ENCODE results near the gene STON1. TPM values are rescaled to one million over a fixed set of nuclear protein-coding genes. Genes with fewer than 3 reads are reported as not detected.

The STON1 gene
- total and polyA plus RNA-seq, 2 of the 8 experiments (the other 6 are each of a cell fraction or from before 2014, with no cell fraction given) = 5.0 to 10.1 TPM

DNA sequence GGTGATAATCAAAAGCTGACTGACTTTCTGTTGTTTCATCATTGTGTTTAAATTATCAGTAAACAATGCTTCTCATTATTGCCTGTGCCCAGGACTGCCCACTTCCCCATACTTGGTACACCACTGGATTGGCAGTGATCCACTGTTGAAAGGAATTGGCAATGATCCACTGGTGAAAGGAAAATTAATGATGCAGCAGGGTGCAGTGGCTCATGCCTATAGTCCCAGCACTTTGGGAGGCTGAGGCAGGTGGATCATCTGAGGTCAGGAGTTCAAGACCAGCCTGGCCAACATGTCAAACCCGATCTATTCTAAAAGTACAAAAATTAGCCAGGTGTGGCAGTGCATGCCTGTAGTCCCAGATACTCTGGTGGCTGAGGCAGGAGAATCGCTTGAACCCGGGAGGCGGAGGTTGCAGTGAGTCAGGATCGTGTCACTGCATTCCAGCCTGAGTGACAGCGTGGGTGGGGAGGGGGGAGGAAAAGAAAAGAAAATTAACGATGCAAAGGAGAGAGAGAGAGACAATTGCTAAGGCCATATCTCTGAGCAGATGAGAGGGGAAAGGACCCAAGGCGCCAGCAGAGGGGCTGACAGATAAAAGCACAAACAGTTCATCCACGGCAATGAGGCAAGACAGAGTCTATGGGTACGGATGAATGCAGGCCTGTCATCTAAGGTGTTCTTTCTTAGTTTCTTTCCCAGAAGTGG is 77.5 kb downstream of the STON1 start:
- no peaks in the 10 kb centered on the region for H3K9me3 ChIP-seq (ENCODE audit: insufficient read depth in 2 of 2, low read depth in 1 of 2, low read length in 1 of 2)
- no peaks in the 10 kb centered on the region for H3K79me1 ChIP-seq (ENCODE audit: low read depth, low read length)
- ChIA-PET POLR2A (ENCODE audit: partially characterized antibody) (no interaction called here), CTCF (ENCODE audit: partially characterized antibody) (interaction anchor here (1.1 kb wide), 1 partner anchor 339 kb away, joined by 5 read pairs; no protein-coding TSS in a partner anchor)
- H3K4me3 ChIP-seq (ENCODE audit: extremely low read depth in 1 of 4, insufficient read depth in 2 of 4, low read depth in 3 of 4, low read length in 4 of 4) = no peak overlapping the region
- H3K14ac ChIP-seq (ENCODE audit: insufficient read length) = no peak overlapping the region
- no peaks in the 10 kb centered on the region for H3K79me2 ChIP-seq (ENCODE audit: control insufficient read depth in 1 of 2, insufficient read depth in 2 of 2, low read length in 2 of 2)
- WGBS, 2 experiments (ENCODE audit: extremely low coverage in 1 of 2, insufficient coverage in 1 of 2, insufficient read length in 1 of 2, insufficient replicate concordance in 2 of 2, low coverage in 1 of 2, low lambda C conversion rate in 2 of 2, missing lambda C conversion rate in 1 of 2) = 87% methylated on average over 10 of the region's 10 CpGs; no CpG with 5 or more reads in 1 of the 2 experiments
- DNase-seq (ENCODE audit: low read depth in 1 of 2, low spot score in 2 of 2) = no peak
- no peak overlapping the region for H3K18ac ChIP-seq (ENCODE audit: extremely low read depth, low read length)
- H3K27ac ChIP-seq (ENCODE audit: low read depth, low read length) = no peak overlapping the region
- no peak overlapping the region for H2AK5ac ChIP-seq (ENCODE audit: low read depth, low read length)
- no peak overlapping the region for H2BK120ac ChIP-seq (replicated peaks; ENCODE audit: low read depth, low read length)
- H2BK5ac ChIP-seq (ENCODE audit: low read depth, low read length) = no peak overlapping the region
- H3K36me3 ChIP-seq (ENCODE audit: control insufficient read depth in 2 of 4, insufficient read depth in 4 of 4, low read length in 3 of 4) = no peaks in the 10 kb centered on the region; a peak in 1 of 8 replicates
- no peak overlapping the region for H3K23ac ChIP-seq (ENCODE audit: insufficient read length)
- no peak overlapping the region for H2BK15ac ChIP-seq (ENCODE audit: low read length)
- no peak overlapping the region for H2AFZ ChIP-seq (ENCODE audit: low read length)
- no peak overlapping the region for H2BK12ac ChIP-seq (ENCODE audit: low read depth, low read length)
- H4K8ac ChIP-seq (ENCODE audit: extremely low read depth, insufficient read depth, low read length) = no peak overlapping the region
- no peaks in the 10 kb centered on the region for H3K4me1 ChIP-seq (replicated peaks in 1 of 4; ENCODE audit: control insufficient read depth in 3 of 4, insufficient read depth in 4 of 4, low read length in 3 of 4)
- no peak overlapping the region for H3K4me2 ChIP-seq (ENCODE audit: insufficient read depth in 1 of 2, low read depth in 2 of 2, low read length in 2 of 2)
- H4K91ac ChIP-seq (replicated peaks; ENCODE audit: insufficient read length, low read length) = no peak overlapping the region
- H4K5ac ChIP-seq (ENCODE audit: insufficient read length, low read depth, low read length) = no peak overlapping the region
- no peak overlapping the region for H3K9ac ChIP-seq (replicated peaks in 1 of 4; ENCODE audit: extremely low read depth in 1 of 4, low read depth in 3 of 4, low read length in 3 of 4)
- no peak overlapping the region for H2BK20ac ChIP-seq (ENCODE audit: low read length)
- no peak overlapping the region for H3K4ac ChIP-seq (replicated peaks; ENCODE audit: insufficient read length, low read depth, low read length)
- H3K23me2 ChIP-seq (ENCODE audit: low read depth, low read length) = no peaks in the 10 kb centered on the region
- H3K56ac ChIP-seq (replicated peaks; ENCODE audit: insufficient read length, low read depth, low read length) = no peak overlapping the region
- H3K27me3 ChIP-seq (replicated peaks in 1 of 4; ENCODE audit: control insufficient read depth in 3 of 4, extremely low read depth in 1 of 4, insufficient read depth in 3 of 4, low read length in 3 of 4) = no peaks in the 10 kb centered on the region
- FAIRE-seq = no peak
- no peaks in the 10 kb centered on the region for H4K20me1 ChIP-seq (replicated peaks in 1 of 2; ENCODE audit: control insufficient read depth in 1 of 2, insufficient read depth in 2 of 2, low read length in 2 of 2)
- TF ChIP-seq JUND (IDR thresholded peaks at IDR 0.05; ENCODE audit: low read length) (no peak), POLR2A (IDR thresholded peaks at IDR 0.05; ENCODE audit: control extremely low read depth in 1 of 2, low read depth in 2 of 2, low read length in 2 of 2) (no peak), BCL11A (IDR thresholded peaks at IDR 0.05; ENCODE audit: low read depth in 2 of 2, low read length in 2 of 2) (no peak), ASH2L (IDR thresholded peaks at IDR 0.05; ENCODE audit: low read length) (no peak), KDM4A (IDR thresholded peaks at IDR 0.05; ENCODE audit: low read depth, low read length, severe bottlenecking) (no peak), RFX5 (IDR thresholded peaks at IDR 0.05; ENCODE audit: borderline replicate concordance, low read depth, low read length) (no peak), TAF1 (IDR thresholded peaks at IDR 0.05; ENCODE audit: low read depth, low read length) (no peak), SP2 (IDR thresholded peaks at IDR 0.05; ENCODE audit: low read length) (no peak)
- TF ChIP-seq, protein P1, sequence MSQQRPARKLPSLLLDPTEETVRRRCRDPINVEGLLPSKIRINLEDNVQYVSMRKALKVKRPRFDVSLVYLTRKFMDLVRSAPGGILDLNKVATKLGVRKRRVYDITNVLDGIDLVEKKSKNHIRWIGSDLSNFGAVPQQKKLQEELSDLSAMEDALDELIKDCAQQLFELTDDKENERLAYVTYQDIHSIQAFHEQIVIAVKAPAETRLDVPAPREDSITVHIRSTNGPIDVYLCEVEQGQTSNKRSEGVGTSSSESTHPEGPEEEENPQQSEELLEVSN (IDR thresholded peaks at IDR 0.05) = no peak
- TF ChIP-seq, protein P2, sequence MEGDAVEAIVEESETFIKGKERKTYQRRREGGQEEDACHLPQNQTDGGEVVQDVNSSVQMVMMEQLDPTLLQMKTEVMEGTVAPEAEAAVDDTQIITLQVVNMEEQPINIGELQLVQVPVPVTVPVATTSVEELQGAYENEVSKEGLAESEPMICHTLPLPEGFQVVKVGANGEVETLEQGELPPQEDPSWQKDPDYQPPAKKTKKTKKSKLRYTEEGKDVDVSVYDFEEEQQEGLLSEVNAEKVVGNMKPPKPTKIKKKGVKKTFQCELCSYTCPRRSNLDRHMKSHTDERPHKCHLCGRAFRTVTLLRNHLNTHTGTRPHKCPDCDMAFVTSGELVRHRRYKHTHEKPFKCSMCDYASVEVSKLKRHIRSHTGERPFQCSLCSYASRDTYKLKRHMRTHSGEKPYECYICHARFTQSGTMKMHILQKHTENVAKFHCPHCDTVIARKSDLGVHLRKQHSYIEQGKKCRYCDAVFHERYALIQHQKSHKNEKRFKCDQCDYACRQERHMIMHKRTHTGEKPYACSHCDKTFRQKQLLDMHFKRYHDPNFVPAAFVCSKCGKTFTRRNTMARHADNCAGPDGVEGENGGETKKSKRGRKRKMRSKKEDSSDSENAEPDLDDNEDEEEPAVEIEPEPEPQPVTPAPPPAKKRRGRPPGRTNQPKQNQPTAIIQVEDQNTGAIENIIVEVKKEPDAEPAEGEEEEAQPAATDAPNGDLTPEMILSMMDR (IDR thresholded peaks at IDR 0.05; ENCODE audit: control extremely low read depth in 1 of 3, insufficient read depth in 1 of 3, low read depth in 1 of 3, low read length in 3 of 3) = no peak
